Mononuclear cell (primary cell): ENCODE data around the gene UBE3C. TPM values are rescaled to one million over a fixed set of nuclear protein-coding genes. Genes with fewer than 3 reads are reported as not detected.
"Not testable (repeated sequence)": the region's sequence is repeated elsewhere in the genome, so short reads cannot be mapped to it uniquely, and the experiment has no call there.

Source experiments
- H3K27me3 ChIP-seq: 2 replicates; pipeline ENCODE4 v1.6.0; 2011; ENCODE audit warnings: low read length, control low read depth; ENCODE audit not compliant: insufficient read depth
- H3K4me1 ChIP-seq: 2 replicates; pipeline ENCODE4 v1.5.1; 2011; ENCODE audit warnings: mild to moderate bottlenecking, low read length, control low read depth; ENCODE audit not compliant: insufficient read depth
- H3K4me3 ChIP-seq: 2 replicates; pipeline ENCODE4 v1.5.1; 2011; ENCODE audit warnings: mild to moderate bottlenecking, low read length, moderate library complexity
- H3K9me3 ChIP-seq: 2 replicates; pipeline ENCODE4 v1.5.1; 2011; ENCODE audit warnings: low read depth, mild to moderate bottlenecking, control low read depth, low read length
- total RNA-seq: library from RNA; depleted of rRNA; stranded (reverse); fragments of >200 nt; gene quantifications from one replicate; pipeline ENCODE4 v1.2.3, GENCODE V29; 2012

Gene UBE3C
- total RNA-seq, 1 donor, result 44.0 TPM

DNA sequence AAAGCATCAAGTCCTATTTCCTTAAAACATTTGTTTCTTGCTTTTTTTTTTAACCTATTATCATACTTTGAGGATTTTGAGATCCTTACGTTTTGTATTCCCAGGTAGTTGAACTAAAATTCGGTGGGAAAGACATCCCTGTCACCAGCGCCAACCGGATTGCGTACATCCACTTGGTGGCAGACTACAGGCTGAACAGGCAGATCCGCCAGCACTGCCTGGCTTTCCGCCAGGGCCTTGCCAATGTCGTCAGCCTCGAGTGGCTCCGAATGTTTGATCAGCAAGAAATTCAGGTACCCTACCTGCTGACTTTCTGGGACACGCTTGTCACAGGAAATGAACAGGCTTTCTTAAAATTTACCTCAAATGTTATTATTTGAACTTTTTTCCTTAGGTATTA is 115.1 kb downstream of the UBE3C start:
- H3K4me1 ChIP-seq, result no peaks in the 10 kb centered on the region
- H3K4me3 ChIP-seq, result no peak overlapping the region
- H3K9me3 ChIP-seq, result no peaks in the 10 kb centered on the region
- no peaks in the 10 kb centered on the region for H3K27me3 ChIP-seq

DNA sequence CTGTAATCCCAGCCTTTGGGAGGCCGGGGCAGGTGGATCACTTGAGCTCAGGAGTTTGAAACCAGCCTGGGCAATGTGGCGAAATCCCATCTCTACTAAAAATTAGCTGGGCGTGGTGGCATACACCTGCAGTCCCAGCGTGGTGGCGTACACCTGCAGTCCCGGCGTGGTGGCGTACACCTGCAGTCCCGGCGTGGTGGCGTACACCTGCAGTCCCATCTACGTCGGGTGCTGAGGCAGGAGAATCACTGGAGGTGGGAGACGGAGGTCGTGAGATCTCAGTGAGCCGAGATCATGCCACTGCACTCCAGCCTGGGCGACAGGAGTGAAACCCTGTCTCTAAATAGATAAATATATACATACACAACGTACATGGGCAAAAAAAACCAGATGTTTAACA is 116.1 kb downstream of the UBE3C start:
- not testable (repeated sequence) for H3K9me3 ChIP-seq

DNA sequence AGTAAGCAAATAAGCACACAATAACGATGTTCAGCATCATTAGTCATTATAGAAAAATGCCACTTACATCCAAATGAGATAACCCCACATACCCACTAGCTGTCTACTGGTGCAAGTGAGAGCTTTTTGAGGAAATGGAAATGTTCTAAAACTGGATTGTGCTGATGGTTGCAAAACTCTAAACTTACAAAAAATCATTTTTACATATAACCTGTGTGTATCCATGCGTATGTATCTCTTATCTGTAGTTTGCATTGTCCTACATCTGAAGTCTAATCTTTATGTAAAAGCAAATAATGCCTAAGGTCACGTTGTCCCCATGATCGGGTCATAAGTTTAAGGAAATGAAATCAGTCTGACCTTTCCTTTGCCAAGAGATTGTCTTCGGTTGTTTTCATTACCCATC is 116.5 kb downstream of the UBE3C start:
- H3K4me1 ChIP-seq, result no peaks in the 10 kb centered on the region
- no peaks in the 10 kb centered on the region for H3K27me3 ChIP-seq
- no peak overlapping the region for H3K4me3 ChIP-seq
- H3K9me3 ChIP-seq, result no peaks in the 10 kb centered on the region

More for the DNA sequence above, 116.1 kb downstream of the UBE3C start:
- H3K4me1 ChIP-seq, H3K4me3 ChIP-seq, H3K27me3 ChIP-seq: not testable (repeated sequence)

DNA sequence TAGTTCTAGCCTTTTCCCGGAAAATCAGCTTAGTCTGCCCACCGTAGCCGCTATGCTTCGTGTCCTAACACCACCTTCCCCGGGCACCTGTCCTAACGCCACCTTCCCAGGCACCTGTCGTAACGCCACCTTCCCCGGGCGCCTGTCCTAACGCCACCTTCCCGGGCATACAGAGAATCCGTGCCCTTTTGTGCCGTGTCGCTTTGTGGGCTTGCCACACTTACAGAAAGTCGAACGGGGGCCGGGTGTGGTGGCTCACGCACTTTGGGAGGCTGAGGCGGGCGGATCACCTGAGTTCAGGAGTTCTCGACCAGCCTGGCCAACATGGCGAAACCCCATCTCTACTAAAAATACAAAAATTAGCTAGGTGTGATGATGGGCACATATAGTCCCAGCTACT is 124.4 kb downstream of the UBE3C start:
- H3K27me3 ChIP-seq, result no peaks in the 10 kb centered on the region
- H3K4me3 ChIP-seq, result no peak overlapping the region
- no peaks in the 10 kb centered on the region for H3K4me1 ChIP-seq
- H3K9me3 ChIP-seq, result no peaks in the 10 kb centered on the region

DNA sequence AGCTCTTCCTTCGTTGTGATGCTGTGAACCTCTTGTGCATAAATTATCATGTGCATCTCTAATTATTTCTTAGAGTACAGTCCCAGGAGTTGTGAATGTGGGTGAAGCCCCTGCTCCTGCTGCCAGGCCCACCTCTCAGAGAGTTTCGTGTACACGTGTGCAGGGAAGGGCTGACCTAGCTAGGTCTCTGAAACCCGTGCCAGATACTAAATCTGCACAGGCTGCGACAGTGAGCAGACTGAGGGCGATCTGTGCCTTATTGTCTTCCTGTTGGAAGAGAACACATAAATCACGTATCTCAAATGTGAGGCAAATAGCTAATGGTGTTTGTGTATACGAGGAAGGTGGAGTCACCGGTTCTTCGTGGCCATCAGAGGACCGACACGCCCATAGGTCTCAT is 126.3 kb downstream of the UBE3C start:
- H3K4me1 ChIP-seq, result no peaks in the 10 kb centered on the region
- no peak overlapping the region for H3K4me3 ChIP-seq
- H3K27me3 ChIP-seq, result no peaks in the 10 kb centered on the region
- H3K9me3 ChIP-seq, result no peaks in the 10 kb centered on the region

DNA sequence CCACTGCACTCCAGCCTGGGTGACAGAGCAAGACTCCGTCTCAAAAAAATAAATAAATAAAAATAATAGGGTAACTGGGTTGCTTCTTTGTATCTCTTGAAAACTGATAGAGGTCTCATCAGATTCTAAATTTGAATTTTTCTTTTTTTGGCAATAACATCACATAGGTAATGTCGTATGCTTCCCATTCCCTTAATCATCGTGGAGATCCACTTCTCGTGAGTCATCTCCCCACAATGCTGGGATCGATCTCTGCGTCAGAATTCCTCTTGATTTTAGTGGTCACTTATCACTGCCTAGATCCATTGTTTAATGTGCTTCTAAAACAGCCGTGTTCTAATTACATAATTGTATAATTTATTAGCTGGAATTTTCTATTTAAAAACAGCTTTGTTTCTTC is 127.5 kb downstream of the UBE3C start:
- Histone ChIP-seq H3K9me3 (no peaks in the 10 kb centered on the region), H3K27me3 (no peaks in the 10 kb centered on the region), H3K4me1 (no peaks in the 10 kb centered on the region), H3K4me3 (no peak overlapping the region)

DNA sequence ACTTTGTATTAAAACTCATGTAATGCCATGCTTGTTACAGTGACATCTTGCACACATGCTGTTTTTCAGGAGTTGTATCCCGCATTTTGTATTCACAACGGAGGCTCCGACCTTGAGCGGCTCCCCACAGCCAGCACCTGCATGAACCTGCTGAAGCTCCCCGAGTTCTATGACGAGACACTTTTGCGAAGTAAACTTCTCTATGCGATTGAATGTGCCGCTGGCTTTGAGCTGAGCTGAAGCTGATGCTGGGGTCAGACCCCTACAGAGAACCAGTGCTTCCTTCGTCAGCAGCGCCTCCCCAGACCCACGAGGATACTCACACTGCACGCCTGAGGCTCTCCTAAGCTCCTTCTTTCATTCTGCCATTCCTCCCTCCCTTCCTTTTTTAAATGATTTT is 128.8 kb downstream of the UBE3C start:
- no peaks in the 10 kb centered on the region for H3K9me3 ChIP-seq
- no peak overlapping the region for H3K4me3 ChIP-seq
- no peaks in the 10 kb centered on the region for H3K4me1 ChIP-seq
- H3K27me3 ChIP-seq, result no peaks in the 10 kb centered on the region

DNA sequence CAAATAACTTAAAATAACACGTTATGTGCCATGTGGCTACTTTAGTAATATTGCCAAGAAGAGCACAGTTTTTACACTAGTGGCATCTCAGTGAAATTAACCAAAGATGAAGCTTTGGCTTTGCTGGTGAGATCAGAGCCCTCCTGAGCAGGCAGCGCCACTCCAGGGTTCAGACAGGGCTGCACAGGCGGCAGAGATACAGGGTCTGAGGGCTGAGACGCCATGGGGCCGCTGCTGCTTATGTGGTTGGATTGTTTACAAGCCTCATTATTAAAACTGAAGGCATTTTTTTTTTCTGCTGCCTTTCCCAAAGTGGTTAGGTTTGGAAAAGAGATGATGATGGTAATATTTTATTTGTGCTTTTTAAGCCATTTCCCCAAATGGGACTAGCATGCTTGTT is 129.2 kb downstream of the UBE3C start:
- Histone ChIP-seq H3K4me1 (no peaks in the 10 kb centered on the region), H3K4me3 (no peak overlapping the region), H3K9me3 (no peaks in the 10 kb centered on the region), H3K27me3 (no peaks in the 10 kb centered on the region)

DNA sequence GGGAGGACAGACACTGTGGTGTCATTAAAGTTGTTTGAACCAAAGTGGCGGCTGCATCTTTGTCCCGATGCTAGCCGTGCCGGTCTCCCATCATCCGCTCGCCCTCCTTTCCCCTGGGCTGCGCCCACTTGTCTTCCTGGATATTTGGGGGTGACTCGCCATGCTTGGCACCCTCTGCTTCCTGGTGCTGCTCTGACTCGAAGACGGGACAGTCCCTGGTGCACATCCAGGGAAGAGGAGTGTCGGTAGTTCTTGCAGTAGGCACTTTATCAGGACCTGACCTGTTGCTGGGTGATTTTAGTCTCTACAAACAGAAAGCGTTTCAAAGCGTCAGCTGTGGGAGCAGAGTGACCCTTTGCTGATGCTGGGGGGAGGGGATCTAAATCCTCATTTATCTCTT is 129.8 kb downstream of the UBE3C start:
- no peaks in the 10 kb centered on the region for H3K27me3 ChIP-seq

DNA sequence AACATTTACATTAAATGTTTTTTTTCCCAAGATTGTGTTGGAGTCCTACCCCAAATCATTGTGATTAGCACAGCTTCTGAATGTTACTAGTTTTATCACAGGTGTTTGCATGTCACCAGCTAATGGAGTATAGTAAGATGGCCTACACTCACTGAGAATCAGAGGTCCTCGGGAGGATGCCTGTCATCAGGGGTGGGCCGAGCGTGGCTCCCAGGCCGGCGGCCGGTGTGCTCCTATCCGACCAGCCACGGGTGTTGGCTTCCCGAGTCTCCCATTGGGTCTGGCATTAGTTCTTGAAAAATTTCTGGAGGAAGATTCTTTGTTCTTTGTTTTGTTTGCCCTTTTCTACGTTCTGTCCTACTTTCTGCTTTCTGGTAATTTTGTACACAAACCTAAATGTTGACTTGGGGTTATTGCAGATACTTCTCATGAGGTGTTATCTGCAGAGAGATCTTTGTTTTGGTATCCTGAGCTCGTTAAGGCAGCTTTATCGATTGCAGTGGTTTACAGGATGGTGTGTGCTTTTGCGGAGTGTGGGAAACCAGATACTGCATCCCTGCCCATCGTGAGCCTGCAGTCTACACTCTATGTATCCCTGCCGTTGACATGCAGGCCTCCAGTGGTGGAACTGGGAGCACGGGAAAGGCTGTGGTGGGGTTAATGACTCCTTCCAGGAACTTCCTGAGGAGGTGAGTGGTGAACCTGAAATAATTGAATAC is 130.8 kb downstream of the UBE3C start:
- Histone ChIP-seq H3K9me3 (no peaks in the 10 kb centered on the region), H3K4me1 (peaks cover 13% of the 10 kb centered on the region), H3K4me3 (no peak overlapping the region), H3K27me3 (no peaks in the 10 kb centered on the region)

More for the DNA sequence above, 129.8 kb downstream of the UBE3C start:
- Histone ChIP-seq H3K9me3 (no peaks in the 10 kb centered on the region), H3K4me3 (no peak overlapping the region), H3K4me1 (peaks cover 4% of the 10 kb centered on the region)

DNA sequence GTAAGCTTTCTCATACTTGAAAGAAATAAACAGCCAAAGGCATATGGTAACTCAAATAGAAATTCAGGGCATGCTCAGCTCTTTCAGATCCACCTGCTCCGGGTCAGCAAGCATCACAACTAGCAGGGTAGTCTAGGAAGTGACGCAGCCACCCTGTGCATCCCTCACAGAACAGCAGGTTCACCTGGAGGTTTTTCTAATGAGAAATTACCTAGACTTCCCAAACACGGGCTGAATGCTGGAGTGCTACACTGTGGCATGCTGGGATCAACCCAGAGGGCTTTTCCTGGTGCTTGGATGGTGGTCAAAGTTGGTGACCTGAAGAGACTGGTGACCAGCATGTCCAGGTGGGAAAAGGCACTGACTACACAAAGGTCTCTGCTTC is 131.3 kb downstream of the UBE3C start:
- Histone ChIP-seq H3K4me3 (no peak overlapping the region), H3K9me3 (no peaks in the 10 kb centered on the region), H3K4me1 (peaks cover 18% of the 10 kb centered on the region), H3K27me3 (no peaks in the 10 kb centered on the region)

DNA sequence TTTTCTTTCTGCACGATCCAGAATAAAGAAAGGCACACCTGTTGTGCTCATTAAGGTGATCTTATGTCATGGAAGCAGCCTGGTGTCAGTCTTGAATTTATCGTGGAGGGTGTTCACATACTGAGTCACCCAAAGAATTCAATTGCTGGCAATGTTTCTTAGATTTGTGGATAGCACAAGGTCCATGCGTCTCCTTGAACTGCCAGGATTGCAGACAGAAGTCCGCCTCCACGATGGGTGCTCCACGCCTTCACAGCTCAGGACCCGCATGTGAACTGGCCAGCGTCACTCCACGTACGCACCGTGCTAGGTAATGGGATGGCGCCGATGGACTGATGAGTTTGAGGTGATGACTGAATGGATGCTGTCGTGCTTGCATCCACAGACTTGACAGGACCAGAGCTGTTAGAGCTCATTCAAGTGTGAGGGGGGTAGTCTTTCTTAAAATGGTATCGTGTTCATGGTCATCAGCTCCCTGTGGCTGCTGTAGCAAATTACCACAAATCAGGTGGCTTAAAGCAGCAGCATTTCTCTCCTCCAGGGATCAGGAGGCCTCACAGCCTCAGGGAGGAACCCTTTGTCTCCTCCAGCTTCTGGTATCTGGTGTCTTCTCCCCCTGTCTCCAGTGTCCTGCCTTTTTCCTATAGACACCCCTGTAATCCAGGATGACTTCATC is 132.7 kb downstream of the UBE3C start:
- Histone ChIP-seq H3K4me1 (peaks cover 32% of the 10 kb centered on the region), H3K4me3 (no peak overlapping the region), H3K9me3 (no peaks in the 10 kb centered on the region), H3K27me3 (no peaks in the 10 kb centered on the region)

DNA sequence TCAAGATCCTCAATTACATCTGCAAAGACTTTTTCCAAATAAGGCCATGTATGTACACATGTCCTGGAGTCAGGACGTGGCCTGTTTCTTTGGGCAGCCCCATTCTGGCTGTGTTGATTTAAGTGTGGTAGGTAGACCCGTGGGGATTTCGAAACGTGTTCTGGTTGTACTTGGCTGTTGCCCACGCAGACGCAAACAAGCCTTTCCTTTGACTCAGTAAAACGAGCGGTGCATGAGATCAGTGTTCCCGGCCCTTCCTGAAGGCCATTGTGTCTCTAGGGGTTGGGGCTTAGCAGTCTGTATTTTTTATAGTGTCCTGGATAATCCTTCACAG is 133.2 kb downstream of the UBE3C start:
- no peaks in the 10 kb centered on the region for H3K27me3 ChIP-seq

DNA sequence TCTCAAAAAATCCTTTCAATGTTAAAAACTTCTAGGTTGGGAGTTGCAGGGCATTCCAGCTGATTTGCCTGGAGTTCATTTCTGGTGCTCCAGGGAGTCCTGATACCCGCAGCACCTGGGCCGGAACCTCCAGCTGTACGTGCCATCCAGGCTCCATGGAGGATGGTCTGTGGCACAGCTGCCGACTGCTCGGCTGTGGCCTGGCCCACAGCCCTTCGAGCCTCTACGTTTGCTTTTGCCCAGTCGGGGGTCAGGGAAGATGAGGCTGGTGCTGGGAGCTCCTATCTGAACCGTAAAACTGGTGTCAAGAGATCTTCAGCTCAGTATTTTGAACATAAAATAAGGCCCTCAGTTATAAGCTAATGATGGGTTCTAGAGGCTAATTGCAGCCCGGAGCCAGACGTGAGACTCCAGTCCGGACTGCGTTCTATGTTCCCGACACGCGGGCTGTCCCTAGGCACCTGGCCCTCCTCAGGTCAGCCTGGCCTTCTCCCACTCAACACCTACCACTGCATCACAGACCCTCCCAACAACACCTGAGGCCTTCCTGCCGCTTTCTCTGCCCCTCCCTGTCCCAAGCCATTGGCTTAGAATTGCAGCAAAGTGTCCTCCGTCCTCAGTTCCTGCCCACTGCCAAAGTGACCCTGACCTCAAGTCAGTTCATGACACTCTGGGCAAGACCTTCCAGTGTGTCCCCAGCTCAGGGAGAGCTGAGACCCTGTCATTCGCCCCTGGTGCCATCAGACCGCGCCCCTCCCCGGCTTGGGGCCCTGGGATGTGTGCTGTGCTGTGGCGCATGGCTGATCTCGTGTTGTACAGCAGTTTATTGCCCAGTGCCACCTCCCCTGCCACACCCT is 133.9 kb downstream of the UBE3C start:
- Histone ChIP-seq H3K4me3 (no peak overlapping the region), H3K27me3 (no peaks in the 10 kb centered on the region), H3K9me3 (no peaks in the 10 kb centered on the region), H3K4me1 (peaks cover 44% of the 10 kb centered on the region)

More for the DNA sequence above, 133.2 kb downstream of the UBE3C start:
- H3K9me3 ChIP-seq, result no peaks in the 10 kb centered on the region
- H3K4me3 ChIP-seq, result no peak overlapping the region
- H3K4me1 ChIP-seq, result peaks cover 37% of the 10 kb centered on the region
